ENCODE results near the gene SLC6A6.
"Not testable (repeated sequence)": the region's sequence is repeated elsewhere in the genome, so short reads cannot be mapped to it uniquely, and the experiment has no call there.

Gene SLC6A6

DNA sequence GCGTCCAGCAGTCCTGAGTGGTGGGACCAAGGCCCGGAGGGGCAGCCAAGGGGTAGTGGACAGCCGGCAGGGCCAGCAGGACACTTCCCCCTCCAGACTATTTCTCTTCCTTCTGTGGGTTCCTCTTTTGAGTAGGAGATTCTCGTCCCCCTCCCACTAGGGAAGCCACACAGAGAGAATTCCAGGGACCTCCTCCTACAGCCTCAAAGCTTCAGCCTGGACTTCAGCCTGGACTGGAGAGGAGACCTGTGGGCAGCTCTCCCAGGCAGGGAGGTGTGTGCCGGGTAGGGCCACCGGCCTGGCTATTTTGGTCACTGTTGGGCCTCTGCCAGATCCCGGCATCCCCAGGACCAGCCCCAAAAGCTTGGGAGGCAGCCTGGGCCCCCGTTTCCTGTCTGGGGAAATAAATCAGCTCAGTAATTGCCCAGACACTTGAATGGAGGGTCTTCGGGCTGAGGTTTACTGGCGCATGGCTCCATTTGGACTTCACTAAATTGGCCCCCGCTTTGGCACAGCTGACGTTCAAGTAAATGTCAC is 1.3 kb downstream of the SLC6A6 start:
- DNase-seq, result no peak

DNA sequence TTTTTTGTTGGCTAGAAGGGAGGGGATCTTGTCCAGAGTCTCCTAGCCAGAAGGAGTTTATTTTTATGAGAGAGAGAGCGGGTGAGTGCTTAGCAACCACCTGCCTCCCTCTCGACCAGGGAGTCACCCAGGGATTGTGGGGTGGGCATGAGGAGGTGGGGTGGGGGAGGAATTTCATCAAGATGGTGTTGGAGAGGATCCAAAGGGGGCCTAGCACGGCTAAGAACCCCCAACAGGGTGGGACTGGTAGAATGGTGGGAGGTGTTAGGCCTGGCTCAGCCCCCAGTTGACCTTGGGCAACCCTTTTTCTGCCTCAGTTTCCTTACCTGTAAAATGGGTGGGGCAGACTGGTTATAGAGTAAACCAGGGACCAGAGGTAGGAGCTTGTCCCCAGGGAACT is 1.8 kb downstream of the SLC6A6 start:
- DNase-seq, result no peak

DNA sequence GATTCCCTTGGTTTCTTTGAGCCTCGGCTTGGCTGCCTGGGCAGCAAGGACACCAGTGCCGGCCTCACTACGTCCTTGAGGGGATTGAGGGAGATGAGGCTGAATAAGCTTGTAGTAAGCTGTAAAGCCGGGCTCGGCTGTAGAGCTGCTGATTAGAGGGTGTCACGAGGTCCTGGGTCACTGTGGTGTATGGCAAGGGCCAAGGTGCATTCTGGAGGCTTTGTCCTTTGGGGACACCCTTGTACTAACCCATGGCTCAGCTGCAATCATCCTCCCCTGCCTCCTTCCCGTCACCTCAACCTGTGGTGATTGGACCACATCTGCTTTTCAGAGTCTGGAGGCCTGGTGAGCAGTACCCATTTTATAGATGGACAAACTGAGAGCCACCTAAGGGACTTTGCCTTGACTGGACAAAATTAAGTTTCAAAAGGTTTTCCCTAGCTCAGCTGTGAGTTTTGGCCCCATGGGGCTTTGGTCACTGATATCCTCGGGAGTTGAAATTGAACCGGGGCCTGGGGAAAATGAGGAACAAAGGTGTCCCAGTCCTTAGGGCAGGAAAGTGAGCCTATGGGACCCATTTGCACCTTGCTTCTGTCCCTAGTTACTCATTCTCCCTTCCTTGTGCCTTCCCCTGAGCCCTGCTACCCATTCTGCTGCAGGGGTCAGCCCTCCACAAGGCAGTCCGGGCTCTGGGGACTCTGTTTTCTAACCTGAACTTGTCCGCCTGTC is 2.4 kb downstream of the SLC6A6 start:
- DNase-seq, result no peak

DNA sequence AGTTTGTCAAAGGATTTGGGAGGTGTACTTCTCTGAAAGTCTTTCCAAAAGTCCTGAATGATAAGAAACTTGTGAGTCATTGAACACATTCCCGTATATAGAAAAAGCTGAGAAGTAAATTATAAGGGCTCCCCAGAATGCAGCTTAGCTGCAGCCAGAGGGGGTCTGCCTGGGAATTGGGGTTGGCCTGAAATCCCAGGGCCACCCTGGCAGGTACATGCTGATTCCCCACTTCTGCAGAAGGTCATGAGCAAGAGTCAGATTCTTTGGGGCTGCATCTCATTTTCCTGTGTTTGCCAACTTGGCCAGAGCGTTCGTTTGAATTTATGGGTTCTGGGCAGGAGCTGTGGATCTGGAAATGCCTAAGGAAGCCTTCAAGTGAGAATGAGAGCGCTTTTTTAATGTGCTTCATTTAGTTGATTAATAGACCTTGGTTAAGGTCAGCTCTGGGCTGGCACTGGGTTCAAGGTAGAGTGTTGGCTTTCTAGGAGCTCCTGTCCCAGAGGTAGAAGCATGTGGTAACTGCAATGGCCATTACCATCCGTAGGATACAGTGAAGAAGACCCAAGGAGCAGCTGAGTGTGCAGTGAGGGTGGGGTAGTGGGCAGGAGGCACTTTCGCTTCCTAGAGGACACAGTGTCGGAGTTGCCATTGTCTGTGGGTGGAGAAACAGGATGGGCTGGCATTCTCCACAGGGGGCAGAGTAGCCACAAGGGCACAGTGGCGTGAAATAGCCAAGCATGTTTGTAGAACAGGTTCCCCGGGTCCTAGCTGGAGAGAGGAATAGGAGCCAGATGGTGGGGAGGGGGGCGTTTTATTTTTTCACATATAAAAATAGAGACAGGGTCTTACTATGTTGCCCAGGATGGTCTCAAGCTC is 3.2 kb downstream of the SLC6A6 start:
- DNase-seq, result no peak

DNA sequence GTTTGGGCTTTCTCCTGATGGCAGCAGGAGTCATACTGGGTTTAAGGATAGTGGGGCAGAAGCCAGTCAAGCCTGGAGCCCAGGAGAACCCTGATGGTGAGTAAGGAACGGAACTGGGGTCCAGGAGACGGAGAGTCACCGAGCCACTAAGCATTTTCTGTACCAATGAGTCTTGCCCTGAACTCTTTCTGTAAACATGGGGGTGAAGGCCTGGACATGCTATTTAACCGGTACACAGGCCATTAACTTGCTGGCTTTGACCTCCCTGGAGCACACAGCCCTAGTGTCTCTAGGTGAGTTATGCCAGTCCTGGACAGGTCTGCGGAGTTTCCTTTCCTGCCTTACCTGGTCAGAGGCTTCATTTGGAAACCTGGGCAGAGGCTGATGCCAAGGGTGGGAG is 3.9 kb downstream of the SLC6A6 start:
- DNase-seq, result no peak

DNA sequence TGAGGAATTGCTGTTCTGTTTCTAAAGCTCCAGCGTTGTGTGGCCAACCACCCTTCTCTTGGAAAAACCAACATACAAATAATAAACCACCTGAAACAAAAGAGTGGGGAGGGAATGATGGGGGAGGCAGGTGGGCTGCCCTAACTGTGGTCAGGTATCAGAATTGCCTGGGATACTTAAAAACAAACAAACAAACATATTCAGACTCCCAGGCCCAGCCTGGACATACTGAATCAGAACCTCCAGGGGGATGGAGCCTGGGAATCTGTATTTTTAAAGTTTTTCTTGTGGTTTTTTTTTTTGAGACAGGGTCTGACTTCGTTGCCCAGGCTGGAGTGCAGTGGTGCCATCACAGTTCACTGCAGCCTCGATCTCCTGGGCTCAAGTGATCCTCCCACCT is 4.4 kb downstream of the SLC6A6 start:
- no peak for DNase-seq

DNA sequence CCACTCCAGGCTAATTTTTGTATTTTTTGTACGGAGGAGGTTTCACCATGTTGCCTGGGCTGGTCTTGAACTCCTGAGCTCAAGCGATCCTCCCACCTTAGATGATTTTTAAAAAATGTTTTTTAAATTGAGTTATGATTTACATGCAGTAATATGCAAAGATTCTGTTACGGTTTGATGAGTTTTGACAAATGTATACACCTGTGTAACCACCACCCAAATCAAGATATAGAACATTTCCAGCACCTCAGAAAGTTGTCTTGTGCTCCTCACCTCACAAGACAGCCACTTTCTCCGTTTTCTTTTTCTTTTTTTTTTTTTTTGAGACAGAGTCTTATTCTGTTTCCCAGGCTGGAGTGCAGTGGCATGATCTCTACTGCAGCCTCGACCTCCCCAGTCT is 4.8 kb downstream of the SLC6A6 start:
- no peak for DNase-seq

DNA sequence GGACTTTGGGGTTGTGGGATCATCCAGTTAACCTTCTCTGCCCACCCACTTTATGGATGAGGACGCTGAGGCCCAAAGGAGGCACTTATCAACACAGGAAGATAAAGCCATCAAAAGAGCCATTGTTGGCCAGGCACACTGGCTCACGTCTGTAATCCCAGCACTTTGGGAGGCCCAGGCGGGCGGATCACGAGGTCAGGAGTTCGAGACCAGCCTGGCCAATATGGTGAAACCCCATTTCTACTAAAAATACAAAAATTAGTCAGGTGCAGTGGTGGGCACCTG is 7.3 kb downstream of the SLC6A6 start:
- not testable (repeated sequence) for DNase-seq

DNA sequence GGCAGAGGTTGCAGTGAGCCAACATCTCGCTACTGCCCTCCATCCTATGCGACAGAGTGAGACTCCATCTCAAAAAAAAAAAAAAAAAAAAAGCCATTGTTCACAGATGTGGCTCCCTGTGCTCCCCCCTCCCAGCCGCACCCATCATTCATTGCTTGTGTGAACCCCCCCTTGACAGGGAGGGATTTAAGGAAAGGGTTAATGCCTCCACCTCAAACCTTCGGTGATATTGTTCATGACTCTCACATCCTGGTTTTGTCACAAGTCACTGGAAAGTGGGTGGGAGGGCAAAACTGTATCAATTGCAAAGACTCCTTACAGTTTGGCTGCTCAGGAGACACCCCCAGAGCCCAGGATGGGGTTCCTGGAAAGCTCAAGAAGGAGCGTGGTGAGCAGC is 7.7 kb downstream of the SLC6A6 start:
- DNase-seq, result no peak

DNA sequence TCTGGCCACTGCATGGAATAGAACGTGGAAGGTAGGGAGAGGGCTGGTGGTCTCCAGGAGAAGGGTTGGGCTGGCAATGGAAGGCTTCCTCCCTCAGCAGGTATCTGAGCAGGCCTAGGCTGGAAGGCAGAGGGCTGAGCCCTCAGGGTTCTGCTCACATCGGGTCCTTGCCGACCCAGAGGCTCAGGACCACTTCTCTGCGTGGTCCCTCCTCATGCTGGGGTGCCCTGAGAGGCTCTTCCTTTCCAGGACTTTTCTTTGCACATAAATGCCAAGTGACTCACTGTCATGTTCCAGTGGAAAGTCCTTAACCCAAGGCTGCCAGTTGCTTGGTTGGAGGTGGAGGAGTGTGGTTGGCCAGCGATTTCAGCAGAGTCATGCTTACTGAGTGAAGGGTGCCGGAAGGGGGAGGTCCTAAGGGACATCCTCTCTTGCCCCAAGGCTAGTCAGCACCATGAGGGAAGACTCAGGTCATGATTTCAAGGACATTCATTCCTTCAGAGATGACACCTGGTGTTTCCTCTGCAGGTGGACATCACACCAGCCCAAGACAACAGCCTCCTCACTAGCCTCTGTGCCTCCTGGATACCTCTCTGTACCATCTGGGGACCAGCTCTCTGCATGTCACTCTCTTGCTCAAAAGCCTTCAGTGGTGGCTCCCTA is 8.2 kb downstream of the SLC6A6 start:
- DNase-seq, result no peak

DNA sequence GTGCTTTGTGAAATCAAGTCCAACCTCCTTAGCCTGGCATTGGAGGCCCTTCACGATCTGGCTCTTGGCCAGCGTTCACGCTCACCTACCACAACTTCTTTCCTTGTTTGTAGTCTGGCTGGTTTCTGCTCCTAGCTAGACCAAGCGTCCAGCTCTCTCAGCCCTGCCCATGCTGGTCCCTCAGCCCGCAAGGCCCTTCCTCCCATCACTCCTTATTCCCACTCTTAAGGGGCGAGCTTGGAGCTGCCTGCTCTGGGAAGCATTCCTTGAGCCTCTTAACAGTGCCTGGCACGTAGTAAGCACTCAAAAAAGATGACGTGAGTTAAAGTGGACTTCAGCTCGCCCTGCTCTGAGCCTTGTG is 8.7 kb downstream of the SLC6A6 start:
- no peak for DNase-seq

DNA sequence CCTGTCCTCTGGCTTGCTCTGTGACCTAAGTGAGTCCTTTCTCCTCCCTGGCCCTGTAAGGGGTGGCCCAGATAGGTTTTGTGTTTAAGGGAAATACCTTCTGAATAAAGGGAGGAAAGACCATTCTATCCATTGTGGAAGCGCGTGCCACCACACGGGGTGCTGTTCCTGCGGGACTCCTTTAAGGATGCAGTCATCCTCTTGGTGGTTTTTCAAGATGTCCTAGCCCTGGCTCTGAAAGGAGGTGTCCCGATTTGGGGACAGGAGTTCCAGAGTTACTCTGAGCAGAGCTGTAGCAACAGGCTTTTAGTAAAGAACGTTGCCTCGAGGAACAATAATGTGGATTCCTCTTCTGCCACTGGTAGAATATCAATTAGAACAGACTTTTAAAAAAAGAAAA is 9.6 kb downstream of the SLC6A6 start:
- no peak for DNase-seq

DNA sequence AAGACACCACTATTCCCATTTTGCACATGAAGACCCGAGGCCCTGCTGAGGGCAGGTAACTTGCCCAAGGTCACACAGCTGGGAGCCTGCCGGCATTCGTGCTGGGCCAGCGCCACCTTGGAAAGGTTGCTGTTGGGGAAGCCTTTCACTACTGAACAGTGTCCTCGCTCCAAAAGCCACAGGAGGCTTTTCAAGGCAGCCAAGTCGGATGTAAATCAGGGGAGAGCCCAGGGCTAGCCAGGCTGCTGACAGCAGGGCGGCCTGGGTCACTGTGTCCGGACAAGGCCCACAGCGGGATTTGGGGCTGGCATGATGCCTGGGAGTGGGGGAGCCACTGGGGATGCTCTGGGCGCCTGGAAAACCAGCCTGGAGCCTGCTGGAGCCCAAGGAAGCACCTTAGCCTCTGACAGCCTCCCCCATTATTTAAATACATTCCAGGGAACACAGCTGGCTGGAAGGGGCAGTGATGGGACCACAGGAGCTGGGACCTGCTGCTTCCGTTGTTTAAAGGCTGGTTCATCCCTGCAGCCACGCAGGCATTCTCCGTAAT is 10.5 kb downstream of the SLC6A6 start:
- DNase-seq, result no peak

DNA sequence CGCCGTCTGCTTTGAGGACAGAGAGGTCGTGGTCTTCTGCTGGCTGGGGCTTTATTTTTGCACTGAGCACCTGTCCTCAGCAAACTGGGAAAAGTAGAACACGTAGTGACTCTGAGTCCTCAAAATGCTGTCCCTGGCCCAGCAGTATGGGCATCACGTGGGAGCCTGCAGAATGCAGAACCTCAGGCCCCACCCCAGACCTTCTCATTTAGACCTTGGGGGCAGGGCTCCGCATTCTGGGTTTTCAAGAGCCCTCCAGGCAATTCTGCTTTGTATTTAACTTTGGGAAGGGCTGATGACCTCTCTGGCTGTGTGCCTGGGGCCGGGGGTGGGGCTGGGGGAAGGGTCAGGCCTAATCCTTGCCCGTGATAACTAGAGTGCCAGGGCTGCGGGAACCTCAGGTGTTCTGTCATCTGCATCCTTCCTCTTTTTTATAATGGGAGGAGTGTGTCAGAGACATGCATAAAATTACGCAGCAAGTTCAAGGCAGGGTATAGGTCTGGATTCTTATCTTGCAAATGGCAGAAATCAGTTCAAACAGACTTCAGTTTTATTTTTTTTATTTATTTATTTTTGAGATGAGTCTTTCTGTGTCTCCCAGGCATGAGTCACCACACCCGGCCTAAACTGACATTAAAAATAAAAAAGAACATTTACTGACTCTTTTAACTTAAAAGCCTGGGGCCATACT is 11.1 kb downstream of the SLC6A6 start:
- no peak for DNase-seq

DNA sequence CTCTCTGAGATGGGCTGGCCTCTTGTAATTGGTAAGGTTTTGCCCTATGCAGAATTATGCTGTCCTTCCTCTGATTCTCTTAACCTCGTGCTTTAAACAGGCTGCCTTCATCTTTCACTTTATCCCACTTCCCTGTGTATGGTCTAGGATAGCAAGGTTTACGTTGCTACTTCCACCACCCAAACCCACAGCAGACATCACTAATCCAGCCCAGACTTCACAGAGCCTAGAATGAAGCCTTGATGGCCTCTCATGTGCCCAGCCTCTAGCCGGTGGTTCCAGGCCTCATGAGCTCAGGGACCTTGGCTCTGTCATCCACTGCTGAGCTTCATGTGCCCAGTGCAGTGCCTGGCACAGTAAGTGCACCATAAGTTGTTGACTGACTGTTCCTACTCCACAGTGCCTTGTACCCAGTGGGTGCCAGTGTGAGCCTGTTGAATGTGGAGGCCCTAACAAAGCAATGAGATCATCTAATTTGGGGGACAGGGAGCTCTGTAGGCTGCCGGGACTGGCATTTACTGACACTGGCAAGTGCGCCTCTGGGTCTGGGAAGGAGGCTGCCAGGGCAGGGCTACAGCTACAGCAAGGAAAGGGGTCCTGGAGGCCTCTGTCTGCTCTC is 12.5 kb downstream of the SLC6A6 start:
- DNase-seq, result no peak

DNA sequence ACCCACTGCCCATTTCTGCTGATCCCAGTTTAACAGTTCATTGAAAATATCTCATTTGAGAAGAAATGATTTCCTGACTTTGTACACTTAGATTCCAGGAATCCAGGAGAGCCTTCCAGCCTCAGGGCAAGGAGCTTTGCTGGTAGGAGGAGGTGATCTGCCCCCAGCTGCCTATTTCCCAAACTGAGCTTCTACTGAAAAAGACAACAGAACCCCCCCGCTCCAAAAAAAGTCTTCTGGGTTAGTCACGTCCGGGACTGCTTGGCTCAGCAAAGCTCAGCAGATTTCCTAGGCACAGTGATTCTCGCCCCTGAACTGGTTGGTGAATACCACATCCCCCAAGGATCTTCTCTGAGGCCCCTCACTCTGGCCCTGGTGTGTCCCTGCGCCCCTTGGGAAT is 13.1 kb downstream of the SLC6A6 start:
- DNase-seq, result no peak

DNA sequence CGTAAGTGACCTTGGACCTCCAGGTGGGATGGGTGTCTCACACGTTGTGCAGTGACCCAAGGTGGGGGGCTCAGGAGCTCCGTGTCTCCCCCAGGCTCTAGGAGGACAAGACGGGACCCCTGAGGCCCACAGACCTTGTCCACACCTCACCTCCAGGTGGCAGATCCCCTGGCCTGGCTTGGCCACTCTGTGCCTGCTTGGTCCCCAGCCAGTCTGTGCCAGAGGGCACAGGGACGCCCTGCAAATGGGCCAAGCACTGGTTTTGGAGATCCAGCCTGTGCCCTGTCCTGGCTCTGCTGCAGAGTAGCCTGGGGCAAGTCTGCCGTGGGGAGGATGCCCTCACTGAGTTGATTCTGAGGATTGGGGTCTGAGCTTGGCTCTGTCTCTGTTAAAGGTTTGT is 14.0 kb downstream of the SLC6A6 start:
- DNase-seq, result no peak

DNA sequence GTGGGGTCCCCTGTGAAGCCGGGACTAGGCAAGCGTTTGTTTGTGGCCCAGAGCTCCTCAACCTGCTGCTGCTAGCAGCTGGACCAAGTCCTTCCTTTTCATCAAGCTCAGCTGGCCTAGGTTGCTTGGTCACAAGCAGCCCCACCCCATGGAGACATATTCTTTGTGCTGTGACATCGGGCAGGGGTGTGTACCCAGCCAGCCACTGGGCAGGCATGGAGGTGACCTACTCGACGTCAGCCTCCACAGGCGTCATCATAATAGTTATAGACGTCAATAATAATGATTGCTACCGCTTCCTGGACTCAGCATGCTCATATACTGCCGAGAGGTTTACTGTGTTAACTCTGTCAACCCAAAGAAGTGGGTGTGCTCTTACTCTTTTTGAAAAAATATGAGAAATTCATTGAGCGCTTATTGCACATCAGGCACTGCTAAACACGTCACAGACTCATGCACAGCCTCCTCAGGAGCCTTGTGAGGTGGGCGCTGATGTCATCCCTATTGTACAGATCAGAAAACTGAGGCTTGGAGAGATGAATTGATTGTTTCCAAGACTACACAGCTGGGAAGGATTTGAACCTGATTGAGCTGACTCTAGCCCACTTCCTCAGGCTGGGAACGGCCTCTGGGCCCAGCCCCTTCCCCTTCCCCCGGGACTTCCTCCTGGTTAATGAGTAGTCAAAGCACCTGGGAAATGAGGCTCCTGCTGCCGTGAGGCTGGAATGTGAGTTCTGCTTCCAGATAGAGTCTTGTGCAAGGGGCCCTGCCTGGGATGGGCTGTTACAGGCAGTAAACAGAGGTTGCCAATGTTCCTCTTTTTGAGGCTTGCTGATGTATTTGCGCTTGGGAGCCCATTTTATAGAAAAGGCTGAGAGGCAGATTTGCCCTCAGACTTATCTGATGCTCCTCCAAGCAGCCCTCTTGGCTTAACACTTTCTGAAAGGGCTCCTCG is 16.2 kb downstream of the SLC6A6 start:
- DNase-seq, result no peak

DNA sequence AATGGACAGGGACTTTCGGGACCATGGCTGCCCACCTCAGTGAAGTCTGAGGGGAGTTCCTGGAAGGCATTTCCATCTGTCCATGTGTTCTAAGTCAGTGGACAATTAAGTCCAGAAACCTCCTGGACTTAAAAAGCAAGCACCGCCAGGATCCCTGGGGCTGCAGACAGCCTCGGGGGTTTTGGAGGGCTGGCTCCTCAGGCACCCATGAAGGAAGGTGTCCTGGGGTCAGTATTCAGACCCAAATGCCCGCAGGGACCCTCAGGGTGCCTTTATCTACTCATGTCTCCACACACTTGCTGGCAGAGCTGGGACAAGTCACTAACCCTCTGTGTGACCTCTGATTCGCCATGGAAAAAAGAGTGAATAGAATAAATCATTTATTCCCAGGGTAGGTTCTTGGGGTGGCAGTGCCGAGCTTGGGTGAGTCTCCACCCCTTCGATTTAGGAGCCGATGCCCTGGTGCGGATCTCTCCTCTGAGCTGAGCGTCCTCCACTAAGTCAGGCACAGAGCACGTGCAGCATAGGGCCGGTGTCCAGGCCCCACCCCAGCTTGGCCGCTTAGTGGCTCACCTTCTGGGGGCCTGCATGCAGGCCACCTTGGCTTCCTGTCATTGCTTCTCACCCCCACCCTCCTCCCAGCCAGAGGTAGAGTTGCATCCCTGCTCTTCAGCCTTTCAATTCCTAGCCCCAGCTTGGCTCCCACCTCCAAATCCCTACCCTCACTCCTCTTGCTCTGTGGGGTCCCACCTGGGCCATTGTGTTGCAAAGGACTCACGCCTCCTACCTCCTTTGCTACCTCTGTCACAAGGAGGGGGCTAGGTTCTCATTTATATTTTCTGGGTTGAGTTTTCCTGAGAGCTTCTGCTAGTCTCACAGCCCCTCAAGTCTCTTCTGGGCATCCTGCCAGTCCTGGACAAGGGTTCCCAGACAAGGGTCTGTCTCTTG is 19.9 kb downstream of the SLC6A6 start:
- no peak for DNase-seq

DNA sequence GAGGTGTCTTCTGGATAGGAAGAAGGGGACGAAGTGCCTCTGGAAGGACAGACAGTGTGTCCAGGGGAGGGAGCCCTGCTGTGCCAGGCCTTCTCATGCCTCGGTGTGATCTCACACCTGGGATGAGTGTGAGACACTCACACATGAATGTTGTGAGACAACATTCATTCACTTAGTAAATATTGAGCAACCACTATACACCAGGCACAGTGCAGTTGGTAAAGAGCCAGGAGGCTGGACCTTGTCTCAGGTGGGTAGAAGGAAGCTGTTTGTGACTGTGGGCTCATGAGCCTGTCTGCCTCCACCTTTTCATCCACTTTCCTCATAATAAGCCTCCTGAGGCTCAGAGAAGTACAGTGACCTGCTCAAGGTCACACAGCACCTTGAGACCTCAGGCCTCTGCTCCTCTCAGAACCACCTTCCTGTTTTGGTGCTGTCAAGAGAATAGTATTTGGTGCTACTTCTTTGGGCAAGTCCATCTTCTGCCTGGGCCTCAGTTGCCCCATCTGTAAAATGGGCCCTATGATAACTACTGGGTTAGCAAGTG is 20.9 kb downstream of the SLC6A6 start:
- no peak for DNase-seq
